H1 (cell line): ENCODE data around the gene ARHGAP15. TPM values are rescaled to one million over a fixed set of nuclear protein-coding genes. Genes with fewer than 3 reads are reported as not detected.

Experiments used
- CBX8 ChIP-seq: fragments of 300-800, 300-1000 bp; sonication (generic); IDR thresholded peaks from 2 replicates; pipeline ENCODE4 v1.7.1; 2016; ENCODE audit warnings: low read depth, low read length, borderline replicate concordance
- CEBPB ChIP-seq: IDR thresholded peaks from 2 replicates; pipeline ENCODE4 v1.6.1; 2012; ENCODE audit warnings: low read depth, low read length
- polyA plus RNA-seq, 7 experiments: library from polyadenylated mRNA; depleted of rRNA in 3 of 7; stranded (reverse) in 5 of 7; unstranded in 2 of 7; fragments of >200 nt in 5 of 7; fragments of 200-250 nt in 2 of 7; gene quantifications; 1 replicate in 5 of 7; 2 replicates in 1 of 7; 4 replicates in 1 of 7; pipeline versions ENCODE4 v1.2.1 to v1.2.3, GENCODE V29; 2011 to 2013; ENCODE audit warnings: missing spikeins in 2 of 7, mixed read lengths in 2 of 7
- total RNA-seq: library from RNA; stranded (reverse); fragmentation: NEBNext Ultra II Directional; extraction: Animal tissue kit (Norgen Biotek cat#: 25700); gene quantifications from 2 replicates; pipeline ENCODE4 v1.2.1, GENCODE V29; 2021

ARHGAP15 gene
- total and polyA plus RNA-seq, 2 of the 8 experiments (the other 6 are each of a cell fraction or from before 2014, with no cell fraction given), result not detected

- no peak for TF ChIP-seq CBX8
- TF ChIP-seq CEBPB, result no peak
These were observed at the start of gene ARHGAP15 (continued) for GRCh38 chr2:143128681-143129580.
